Gastrocnemius medialis (tissue), 4 donors: ENCODE measurements around the gene GRP.

ENCODE experiments used
- POLR2A ChIP-seq, 2 donors: fragments of 450-650 bp; IDR thresholded peaks; one replicate each; pipeline ENCODE4 v1.6.1; 2017; ENCODE audit warnings: antibody characterized with exemption in 2 of 2, mild to moderate bottlenecking in 2 of 2, moderate library complexity in 2 of 2
- TF ChIP-seq, protein P1 (sequence below), 5 experiments: fragments of 450-650 bp in 3 of 5; fragments of 200-600 bp in 2 of 5; sonication (generic) in 2 of 5; IDR thresholded peaks in 4 of 5; conservative IDR thresholded peaks in 1 of 5; 1 replicate in 4 of 5; 2 replicates in 1 of 5; pipeline ENCODE4 v1.5.1; 2016 to 2019; ENCODE audit warnings: antibody characterized with exemption in 5 of 5, mild to moderate bottlenecking in 3 of 5, moderate library complexity in 3 of 5

DNA sequence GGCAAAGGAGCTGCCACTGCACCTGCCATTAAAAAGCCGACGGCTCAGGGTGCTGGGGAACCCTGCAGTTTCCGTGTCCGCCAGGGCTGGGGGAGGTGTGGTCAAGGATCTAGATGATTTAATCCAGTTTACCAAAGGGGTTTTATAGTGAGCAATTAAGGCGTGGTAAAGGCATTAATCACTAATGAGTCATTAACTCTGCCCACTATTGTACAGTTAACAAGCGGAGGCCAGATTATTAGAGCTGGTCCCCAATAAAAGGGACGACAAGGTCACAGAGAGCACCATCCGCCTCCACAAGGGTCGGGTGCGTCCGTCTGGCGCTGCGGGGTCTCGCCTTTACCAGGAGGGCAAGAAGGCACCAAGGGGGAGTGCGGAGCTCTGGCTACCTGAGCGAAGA lies 43.7 kb downstream of the GRP start:
- TF ChIP-seq, protein P1, sequence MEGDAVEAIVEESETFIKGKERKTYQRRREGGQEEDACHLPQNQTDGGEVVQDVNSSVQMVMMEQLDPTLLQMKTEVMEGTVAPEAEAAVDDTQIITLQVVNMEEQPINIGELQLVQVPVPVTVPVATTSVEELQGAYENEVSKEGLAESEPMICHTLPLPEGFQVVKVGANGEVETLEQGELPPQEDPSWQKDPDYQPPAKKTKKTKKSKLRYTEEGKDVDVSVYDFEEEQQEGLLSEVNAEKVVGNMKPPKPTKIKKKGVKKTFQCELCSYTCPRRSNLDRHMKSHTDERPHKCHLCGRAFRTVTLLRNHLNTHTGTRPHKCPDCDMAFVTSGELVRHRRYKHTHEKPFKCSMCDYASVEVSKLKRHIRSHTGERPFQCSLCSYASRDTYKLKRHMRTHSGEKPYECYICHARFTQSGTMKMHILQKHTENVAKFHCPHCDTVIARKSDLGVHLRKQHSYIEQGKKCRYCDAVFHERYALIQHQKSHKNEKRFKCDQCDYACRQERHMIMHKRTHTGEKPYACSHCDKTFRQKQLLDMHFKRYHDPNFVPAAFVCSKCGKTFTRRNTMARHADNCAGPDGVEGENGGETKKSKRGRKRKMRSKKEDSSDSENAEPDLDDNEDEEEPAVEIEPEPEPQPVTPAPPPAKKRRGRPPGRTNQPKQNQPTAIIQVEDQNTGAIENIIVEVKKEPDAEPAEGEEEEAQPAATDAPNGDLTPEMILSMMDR (IDR thresholded peaks at IDR 0.05 in 4 of 5, conservative IDR thresholded peaks at IDR 0.05 in 1 of 5) = no peak
- no peak for TF ChIP-seq POLR2A (IDR thresholded peaks at IDR 0.05)
